Hypothalamus (tissue), 51 donors: ENCODE results near the gene IL21.
A peak's percentile ranks its signal among the peaks of the same experiment; 100 is the strongest.
"Not testable (repeated sequence)": the region's sequence is repeated elsewhere in the genome, so short reads cannot be mapped to it uniquely, and the experiment has no call there.

ENCODE experiments used
- DNase-seq, 51 donors: peaks; one replicate each; lab custom pipeline; 2025; lab: John Stamatoyannopoulos, UW

The IL21 gene

GRCh38 chr4:122583906-122584305 is 37.0 kb downstream of the IL21 start:
- DNase-seq, result peak in 17 of 51 donors; percentile 4 to 82 (median 12)

- peak in 9 of 51 donors; percentile 5 to 24 (median 11) for DNase-seq
Observed at GRCh38 chr4:122577808-122578781, 42.8 kb downstream of the IL21 start.

- no peak for DNase-seq
Observed at GRCh38 chr4:122577189-122577553, 43.7 kb downstream of the IL21 start.

- DNase-seq, result peak in 6 of 51 donors; percentile 3 to 67 (median 36)
Observed at GRCh38 chr4:122576261-122577188, 44.3 kb downstream of the IL21 start.

GRCh38 chr4:122574347-122574746 is 46.5 kb downstream of the IL21 start:
- DNase-seq, result not testable (repeated sequence)

- no peak for DNase-seq
Observed at GRCh38 chr4:122562449-122562848, 58.4 kb downstream of the IL21 start.
